Chondrocyte (in vitro differentiated cells): ENCODE results near the gene RESP18. TPM values are rescaled to one million over a fixed set of nuclear protein-coding genes. Genes with fewer than 3 reads are reported as not detected.

Experiments
- DNase-seq: peaks from one replicate; pipeline ENCODE4 v3.0.0; 2021; ENCODE audit warnings: mixed read lengths, low spot score
- H3K27ac Mint-ChIP-seq: one replicate; pipeline ENCODE4 v1.8.0; 2021; ENCODE audit warnings: mild to moderate bottlenecking, moderate library complexity, mixed read lengths; ENCODE audit not compliant: unreplicated experiment
- H3K27me3 Mint-ChIP-seq: 2 replicates; pipeline ENCODE4 v1.8.0; 2021; ENCODE audit warnings: low read depth, mixed read lengths
- H3K36me3 Mint-ChIP-seq: 2 replicates; pipeline ENCODE4 v1.8.0; 2021; ENCODE audit warnings: low read depth, mixed read lengths
- H3K4me1 Mint-ChIP-seq: 2 replicates; pipeline ENCODE4 v1.8.0; 2021; ENCODE audit warnings: low read depth, mild to moderate bottlenecking, mixed read lengths
- H3K4me3 Mint-ChIP-seq: one replicate; pipeline ENCODE4 v1.8.0; 2021; ENCODE audit warnings: mild to moderate bottlenecking, moderate library complexity, mixed read lengths; ENCODE audit not compliant: unreplicated experiment
- H3K9me3 Mint-ChIP-seq: 2 replicates; pipeline ENCODE4 v1.8.0; 2021; ENCODE audit warnings: low read depth, mixed read lengths
- CTCF ChIP-seq: fragments of 200-600 bp; sonication (generic); IDR thresholded peaks from 2 replicates; pipeline ENCODE4 v1.5.0; 2021; ENCODE audit warnings: antibody characterized with exemption, mild to moderate bottlenecking, moderate library complexity
- total RNA-seq: library from RNA; stranded (reverse); gene quantifications from 3 replicates; pipeline ENCODE4 v1.2.1, GENCODE V29; 2021

The RESP18 gene
- total RNA-seq, 1 donor from 2014 or later = not detected

- Mint-ChIP-seq H3K4me3 (peak within 1 kb of the TSS; percentile 60), H3K36me3 (no peaks in the 10 kb centered on the region), H3K4me1 (peaks cover 7% of the 10 kb centered on the region), H3K27ac (no peak within 1 kb of the TSS), H3K9me3 (peaks cover 4% of the 10 kb centered on the region), H3K27me3 (peaks cover 45% of the 10 kb centered on the region)
- no peak for DNase-seq
- TF ChIP-seq CTCF = no peak
These were observed 23.3 kb downstream of the RESP18 start, which contains the start of gene PTPRN for GRCh38 chr2:219309278-219309677. PTPRN (minus strand) TSS chr2:219309401; CDS start chr2:219309332, 69 bp downstream.

- no peak for DNase-seq
- peaks cover 46% of the 10 kb centered on the region for H3K27me3 Mint-ChIP-seq
- no peak overlapping the region for H3K27ac Mint-ChIP-seq
- peak; percentile 16 for TF ChIP-seq CTCF
- H3K4me3 Mint-ChIP-seq = peak overlapping the region; percentile 60
- H3K36me3 Mint-ChIP-seq = no peaks in the 10 kb centered on the region
- H3K4me1 Mint-ChIP-seq = peaks cover 7% of the 10 kb centered on the region
- H3K9me3 Mint-ChIP-seq = peaks cover 3% of the 10 kb centered on the region
These were observed 24.1 kb downstream of the RESP18 start for GRCh38 chr2:219308142-219309101.

DNA sequence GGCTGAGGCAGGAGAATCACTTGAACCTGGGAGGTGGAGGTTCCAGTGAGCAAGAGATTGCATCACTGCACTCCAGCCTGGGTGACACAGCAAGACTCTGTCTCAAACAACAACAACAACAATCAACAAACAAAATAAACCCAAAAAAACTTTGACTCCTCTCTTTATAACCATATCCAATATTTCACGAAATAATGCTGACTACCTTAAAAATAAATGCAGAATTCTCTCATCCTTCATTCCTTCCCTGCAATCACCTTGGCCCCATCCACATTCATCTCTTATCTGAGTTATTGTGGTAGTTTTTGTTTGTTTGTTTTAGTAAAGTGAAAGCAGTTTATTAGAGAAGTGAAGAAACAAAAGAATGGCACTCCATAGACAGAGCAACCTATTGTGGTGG, 26.5 kb downstream of the RESP18 start:
- Mint-ChIP-seq H3K27me3 (peaks cover 60% of the 10 kb centered on the region), H3K9me3 (no peaks in the 10 kb centered on the region), H3K4me3 (no peak overlapping the region), H3K27ac (no peak overlapping the region), H3K4me1 (peaks cover 7% of the 10 kb centered on the region), H3K36me3 (no peaks in the 10 kb centered on the region)
- TF ChIP-seq CTCF = no peak
- no peak for DNase-seq

- H3K4me3 Mint-ChIP-seq = no peak overlapping the region
- H3K9me3 Mint-ChIP-seq = no peaks in the 10 kb centered on the region
- no peaks in the 10 kb centered on the region for H3K36me3 Mint-ChIP-seq
- H3K4me1 Mint-ChIP-seq = peaks cover 7% of the 10 kb centered on the region
- peaks cover 59% of the 10 kb centered on the region for H3K27me3 Mint-ChIP-seq
- no peak overlapping the region for H3K27ac Mint-ChIP-seq
- TF ChIP-seq CTCF = no peak
- DNase-seq = no peak
These were observed 28.3 kb downstream of the RESP18 start for GRCh38 chr2:219304223-219304622.

- no peaks in the 10 kb centered on the region for H3K36me3 Mint-ChIP-seq
- H3K9me3 Mint-ChIP-seq = no peaks in the 10 kb centered on the region
- H3K4me1 Mint-ChIP-seq = peaks cover 5% of the 10 kb centered on the region
- H3K27me3 Mint-ChIP-seq = peaks cover 53% of the 10 kb centered on the region
- DNase-seq = peak; percentile 65
- no peak overlapping the region for H3K27ac Mint-ChIP-seq
- H3K4me3 Mint-ChIP-seq = no peak overlapping the region
- no peak for TF ChIP-seq CTCF
These were observed 30.1 kb downstream of the RESP18 start for GRCh38 chr2:219302412-219302968.
